Naive thymus-derived CD8-positive, alpha-beta T cell (primary cell): ENCODE results near the gene WDR90. TPM values are rescaled to one million over a fixed set of nuclear protein-coding genes. Genes with fewer than 3 reads are reported as not detected.

Experiments used
- ATAC-seq, 2 donors: fragments of 150-1000 bp; cut with Tn5 transposase in 1 of 2; sonication (Bioruptor Pico), chemical (Tn5 transposase) in 1 of 2; 1 replicate in 1 of 2; 2 replicates in 1 of 2; pipeline ENCODE4 v1.10.0; 2021; ENCODE audit warnings: mild to moderate bottlenecking in 2 of 2, moderate library complexity in 2 of 2
- POLR2A ChIA-PET: fragments of 350-600 bp; sonication (Branson Sonifier 250); formaldehyde crosslinking; loops from one replicate; lab custom pipeline; 2021; ENCODE audit warnings: antibody characterized with exemption; lab: Charles Lee
- DNase-seq, 10 donors: peaks; one replicate each; pipeline versions ENCODE4 v3.0.0 to v3.0.0-alpha.2; 2020 to 2022
- H3K27ac Mint-ChIP-seq, 10 donors: one replicate each; pipeline ENCODE4 v1.8.0; 2020 to 2022; ENCODE audit warnings: mild to moderate bottlenecking in 10 of 10, mixed read lengths in 10 of 10, moderate library complexity in 4 of 10, inconsistent platforms in 1 of 10
- H3K27me3 Mint-ChIP-seq, 5 donors: one replicate each; pipeline ENCODE4 v1.8.0; 2021 to 2022; ENCODE audit warnings: mixed read lengths in 5 of 5
- H3K36me3 Mint-ChIP-seq, 3 donors: one replicate each; pipeline ENCODE4 v1.8.0; 2020 to 2022; ENCODE audit warnings: mixed read lengths in 3 of 3, mild to moderate bottlenecking in 2 of 3, inconsistent platforms in 1 of 3
- H3K4me1 Mint-ChIP-seq, 4 donors: one replicate each; pipeline ENCODE4 v1.8.0; 2021 to 2022; ENCODE audit warnings: mixed read lengths in 4 of 4
- H3K4me3 Mint-ChIP-seq, 10 donors: one replicate each; pipeline ENCODE4 v1.8.0; 2020 to 2022; ENCODE audit warnings: mild to moderate bottlenecking in 10 of 10, mixed read lengths in 10 of 10, moderate library complexity in 6 of 10, inconsistent platforms in 1 of 10
- H3K9me3 Mint-ChIP-seq, 9 donors: one replicate each; pipeline ENCODE4 v1.8.0; 2020 to 2022; ENCODE audit warnings: mixed read lengths in 9 of 9, mild to moderate bottlenecking in 3 of 9, inconsistent platforms in 1 of 9, moderate library complexity in 1 of 9
- polyA plus RNA-seq, 3 donors: library from polyadenylated mRNA; unstranded; fragments of 300-500 nt; fragmentation: Illumina TruSeq; gene quantifications; one replicate each; pipeline ENCODE4 v1.2.3, GENCODE V29; 2021
- total RNA-seq, 8 experiments: library from RNA in 2 of 8; stranded (reverse) in 2 of 8; gene quantifications; one replicate each; pipeline ENCODE4 v1.2.3 and lab custom pipeline; 2021 to 2026

The WDR90 gene
- total RNA-seq (10 to 100 TPM; 17.8 to 19.2 TPM), polyA plus RNA-seq (1 to 10 TPM in 2 of 3 donors, under 1 TPM in 1; 0.27 to 2.5 (median 1.5) TPM), total RNA-seq (lab: John Stamatoyannopoulos, UW) (20.7 to 114 (median 47.5) reads per million in 6 experiments)

- peak within 1 kb of the TSS; percentile 68 to 85 (median 75) for H3K4me3 Mint-ChIP-seq
- DNase-seq (peak; percentile 88 to 95 (median 90)), ATAC-seq (peak; percentile 91 to 98)
- peaks cover 8 to 29% (median 15%) of the 10 kb centered on the region in 4 donors for H3K4me1 Mint-ChIP-seq
- no peaks in the 10 kb centered on the region for H3K27me3 Mint-ChIP-seq
- H3K27ac Mint-ChIP-seq, result peak within 1 kb of the TSS in 8 of 10 donors; percentile 10 to 93 (median 84)
- POLR2A ChIA-PET, result interaction anchor here (0.6 to 3.2 kb wide), 15 partner anchors 9 to 332 kb away, joined by 3 to 25 read pairs (median 4); partner anchors contain the start of genes JMJD8, METRN, METTL26 and RHBDL1
- no peaks in the 10 kb centered on the region for H3K36me3 Mint-ChIP-seq
- H3K9me3 Mint-ChIP-seq, result no peaks in the 10 kb centered on the region
Observed at GRCh38 chr16:648781-649589, at the start of gene WDR90. TSS of gene WDR90 (plus strand) at chr16:649365. CDS start at chr16:649417, 52 bp downstream.

GRCh38 chr16:600781-601180, 48.4 kb upstream of the WDR90 start:
- Mint-ChIP-seq H3K27me3 (no peaks in the 10 kb centered on the region), H3K36me3 (peaks cover 0 to 13% (median 0%) of the 10 kb centered on the region in 3 donors), H3K9me3 (peaks cover 0 to 2% (median 0%) of the 10 kb centered on the region in 9 donors), H3K4me1 (peaks cover 7 to 29% (median 23%) of the 10 kb centered on the region in 4 donors), H3K4me3 (no peak overlapping the region), H3K27ac (peak overlapping the region in 1 of 10 donors; percentile 71)
- ATAC-seq (no peak), DNase-seq (no peak)
- POLR2A ChIA-PET, result interaction anchor here (0.8 kb wide), 1 partner anchor 12 kb away, joined by 3 read pairs; no protein-coding TSS in a partner anchor

- no peak for ATAC-seq
- POLR2A ChIA-PET, result no interaction called here
- H3K9me3 Mint-ChIP-seq, result peaks cover 0 to 2% (median 0%) of the 10 kb centered on the region in 9 donors
- H3K36me3 Mint-ChIP-seq, result peaks cover 0 to 6% (median 0%) of the 10 kb centered on the region in 3 donors
- H3K27ac Mint-ChIP-seq, result peak overlapping the region in 3 of 10 donors; percentile 4 to 73 (median 50)
- no peak for DNase-seq
- peaks cover 8 to 18% (median 17%) of the 10 kb centered on the region in 4 donors for H3K4me1 Mint-ChIP-seq
- H3K27me3 Mint-ChIP-seq, result no peaks in the 10 kb centered on the region
- no peak overlapping the region for H3K4me3 Mint-ChIP-seq
Observed at GRCh38 chr16:603933-604332, 45.2 kb upstream of the WDR90 start.

GRCh38 chr16:606656-607307, 42.4 kb upstream of the WDR90 start:
- Mint-ChIP-seq H3K36me3 (peaks cover 0 to 2% (median 0%) of the 10 kb centered on the region in 3 donors), H3K9me3 (peaks cover 0 to 2% (median 0%) of the 10 kb centered on the region in 9 donors), H3K27ac (no peak overlapping the region), H3K27me3 (no peaks in the 10 kb centered on the region), H3K4me1 (peaks cover 12 to 37% (median 20%) of the 10 kb centered on the region in 4 donors), H3K4me3 (no peak overlapping the region)
- ATAC-seq (no peak), DNase-seq (no peak)
- POLR2A ChIA-PET, result no interaction called here

GRCh38 chr16:608019-608418, 41.1 kb upstream of the WDR90 start:
- H3K27ac Mint-ChIP-seq, result peak overlapping the region in 1 of 10 donors; percentile 31
- H3K9me3 Mint-ChIP-seq, result peaks cover 0 to 2% (median 0%) of the 10 kb centered on the region in 9 donors
- H3K27me3 Mint-ChIP-seq, result no peaks in the 10 kb centered on the region
- ATAC-seq, result no peak
- POLR2A ChIA-PET, result no interaction called here
- H3K4me3 Mint-ChIP-seq, result no peak overlapping the region
- DNase-seq, result no peak
- peaks cover 11 to 31% (median 16%) of the 10 kb centered on the region in 4 donors for H3K4me1 Mint-ChIP-seq
- H3K36me3 Mint-ChIP-seq, result peaks cover 0 to 2% (median 0%) of the 10 kb centered on the region in 3 donors

- Mint-ChIP-seq H3K27me3 (no peaks in the 10 kb centered on the region), H3K36me3 (peaks cover 0 to 2% (median 0%) of the 10 kb centered on the region in 3 donors), H3K27ac (peak overlapping the region in 2 of 10 donors; percentile 22 to 87), H3K9me3 (peaks cover 0 to 2% (median 0%) of the 10 kb centered on the region in 9 donors), H3K4me3 (no peak overlapping the region), H3K4me1 (peaks cover 4 to 21% (median 10%) of the 10 kb centered on the region in 4 donors)
- no peak for ATAC-seq
- POLR2A ChIA-PET, result no interaction called here
- no peak for DNase-seq
Observed at GRCh38 chr16:609316-609715, 39.8 kb upstream of the WDR90 start.

GRCh38 chr16:609984-610383, 39.2 kb upstream of the WDR90 start:
- POLR2A ChIA-PET, result no interaction called here
- Mint-ChIP-seq H3K27me3 (no peaks in the 10 kb centered on the region), H3K4me3 (no peak overlapping the region), H3K36me3 (peaks cover 0 to 2% (median 0%) of the 10 kb centered on the region in 3 donors), H3K27ac (no peak overlapping the region), H3K4me1 (peaks cover 4 to 21% (median 10%) of the 10 kb centered on the region in 4 donors), H3K9me3 (peaks cover 0 to 2% (median 0%) of the 10 kb centered on the region in 9 donors)
- DNase-seq (no peak), ATAC-seq (no peak)

- ATAC-seq (peak; percentile 66 to 73), DNase-seq (peak; percentile 32 to 74 (median 56))
- H3K4me3 Mint-ChIP-seq, result no peak overlapping the region
- H3K27ac Mint-ChIP-seq, result peak overlapping the region in 3 of 10 donors; percentile 44 to 80 (median 46)
- H3K36me3 Mint-ChIP-seq, result peaks cover 0 to 2% (median 0%) of the 10 kb centered on the region in 3 donors
- POLR2A ChIA-PET, result no interaction called here
- peaks cover 4 to 21% (median 10%) of the 10 kb centered on the region in 4 donors for H3K4me1 Mint-ChIP-seq
- H3K9me3 Mint-ChIP-seq, result no peaks in the 10 kb centered on the region
- no peaks in the 10 kb centered on the region for H3K27me3 Mint-ChIP-seq
Observed at GRCh38 chr16:610513-611381, 38.4 kb upstream of the WDR90 start.

GRCh38 chr16:615122-615521, 34.0 kb upstream of the WDR90 start:
- POLR2A ChIA-PET, result no interaction called here
- ATAC-seq (no peak), DNase-seq (no peak)
- Mint-ChIP-seq H3K36me3 (peaks cover 0 to 2% (median 0%) of the 10 kb centered on the region in 3 donors), H3K4me3 (no peak overlapping the region), H3K4me1 (peaks cover 4 to 7% (median 5%) of the 10 kb centered on the region in 4 donors), H3K9me3 (no peaks in the 10 kb centered on the region), H3K27ac (peak overlapping the region in 1 of 10 donors; percentile 15), H3K27me3 (no peaks in the 10 kb centered on the region)

- POLR2A ChIA-PET, result no interaction called here
- Mint-ChIP-seq H3K9me3 (no peaks in the 10 kb centered on the region), H3K27me3 (no peaks in the 10 kb centered on the region), H3K4me3 (no peak overlapping the region), H3K27ac (no peak overlapping the region), H3K36me3 (peaks cover 0 to 4% (median 0%) of the 10 kb centered on the region in 3 donors), H3K4me1 (peaks cover 0 to 6% (median 0%) of the 10 kb centered on the region in 4 donors)
- no peak for DNase-seq
- no peak for ATAC-seq
Observed at GRCh38 chr16:616733-617586, 32.2 kb upstream of the WDR90 start.

GRCh38 chr16:617855-618254, 31.3 kb upstream of the WDR90 start:
- POLR2A ChIA-PET, result no interaction called here
- no peak for ATAC-seq
- H3K9me3 Mint-ChIP-seq, result no peaks in the 10 kb centered on the region

More at GRCh38 chr16:617855-618254, 31.3 kb upstream of the WDR90 start:
- H3K36me3 Mint-ChIP-seq, result peaks cover 0 to 4% (median 0%) of the 10 kb centered on the region in 3 donors
- no peak for DNase-seq
- peak overlapping the region in 1 of 10 donors; percentile 65 for H3K27ac Mint-ChIP-seq
- H3K4me3 Mint-ChIP-seq, result no peak overlapping the region
- peaks cover 0 to 6% (median 0%) of the 10 kb centered on the region in 4 donors for H3K4me1 Mint-ChIP-seq
- no peaks in the 10 kb centered on the region for H3K27me3 Mint-ChIP-seq
